Germinal center (tissue), 1 donor: ENCODE measurements around the gene CST2.
"Not testable (repeated sequence)": the region's sequence is repeated elsewhere in the genome, so short reads cannot be mapped to it uniquely, and the experiment has no call there.

Experiments used
- DNase-seq: peaks from one replicate; pipeline ENCODE4 v3.0.0; 2012; ENCODE audit warnings: mixed read lengths, low spot score

Gene CST2, protein sequence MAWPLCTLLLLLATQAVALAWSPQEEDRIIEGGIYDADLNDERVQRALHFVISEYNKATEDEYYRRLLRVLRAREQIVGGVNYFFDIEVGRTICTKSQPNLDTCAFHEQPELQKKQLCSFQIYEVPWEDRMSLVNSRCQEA

DNA sequence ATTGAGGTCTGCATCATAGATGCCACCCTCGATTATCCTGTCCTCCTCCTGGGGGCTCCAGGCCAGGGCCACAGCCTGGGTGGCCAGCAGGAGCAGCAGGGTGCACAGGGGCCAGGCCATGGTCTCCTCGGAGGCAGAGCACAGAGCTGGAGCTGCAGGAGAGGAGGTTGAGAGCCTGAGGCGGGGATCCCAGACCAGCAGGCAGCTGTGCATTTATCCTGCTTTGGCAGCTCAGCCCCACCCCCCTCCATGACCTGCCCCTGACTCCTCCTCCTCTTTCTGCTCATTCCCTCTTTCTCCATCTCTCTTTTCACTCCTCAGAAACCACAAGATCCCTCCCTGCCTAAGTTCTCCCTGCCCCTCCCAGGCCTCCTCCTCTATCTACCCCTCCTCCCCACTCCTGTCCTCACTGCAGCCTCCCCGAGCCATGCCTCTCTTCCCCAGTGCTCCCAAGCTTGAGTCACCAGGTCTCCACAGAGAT, at the start of gene CST2:
Gene CST2 (minus strand): TSS at position 189 of the 481 bp plus-strand sequence. CDS start 69 bp downstream, at position 120.
- DNase-seq = no peak

GRCh38 chr20:23875606-23876237, 49.2 kb upstream of the CST2 start:
- no peak for DNase-seq

GRCh38 chr20:23874747-23875146, 48.2 kb upstream of the CST2 start:
- DNase-seq = no peak

DNA sequence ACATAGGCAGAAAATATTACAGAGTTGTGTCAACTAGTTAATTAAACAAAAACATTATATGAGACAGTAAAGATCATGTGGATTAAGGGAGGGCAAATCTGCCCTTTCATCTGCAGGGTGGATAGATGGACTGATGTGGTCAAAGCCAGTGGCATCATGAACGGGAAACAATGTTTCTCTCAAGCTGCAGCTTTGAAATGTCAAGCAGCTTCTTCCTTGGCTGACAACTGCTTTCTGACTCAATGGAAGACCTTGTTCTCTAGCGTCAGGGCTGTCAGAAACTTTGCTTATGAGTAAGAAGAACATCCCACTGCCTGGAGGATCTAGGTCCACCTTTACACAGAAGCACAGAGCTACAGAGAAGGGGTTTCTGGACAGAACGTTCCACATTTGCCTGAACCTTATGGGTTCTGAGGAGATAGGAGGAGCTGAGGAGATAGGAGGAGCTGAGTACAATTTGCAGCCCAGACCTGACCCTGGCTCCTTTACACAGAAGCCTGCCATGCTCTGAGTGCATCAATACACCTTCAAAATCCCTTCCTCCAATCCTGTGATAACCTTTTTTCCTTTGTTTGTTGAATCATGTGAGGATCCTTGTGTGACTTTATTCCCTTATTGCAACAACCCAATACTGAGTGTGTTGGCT, 47.0 kb upstream of the CST2 start:
- DNase-seq = no peak

- no peak for DNase-seq
Observed at GRCh38 chr20:23872065-23872464, 45.5 kb upstream of the CST2 start.

GRCh38 chr20:23870461-23870860, 43.9 kb upstream of the CST2 start:
- DNase-seq = no peak

DNA sequence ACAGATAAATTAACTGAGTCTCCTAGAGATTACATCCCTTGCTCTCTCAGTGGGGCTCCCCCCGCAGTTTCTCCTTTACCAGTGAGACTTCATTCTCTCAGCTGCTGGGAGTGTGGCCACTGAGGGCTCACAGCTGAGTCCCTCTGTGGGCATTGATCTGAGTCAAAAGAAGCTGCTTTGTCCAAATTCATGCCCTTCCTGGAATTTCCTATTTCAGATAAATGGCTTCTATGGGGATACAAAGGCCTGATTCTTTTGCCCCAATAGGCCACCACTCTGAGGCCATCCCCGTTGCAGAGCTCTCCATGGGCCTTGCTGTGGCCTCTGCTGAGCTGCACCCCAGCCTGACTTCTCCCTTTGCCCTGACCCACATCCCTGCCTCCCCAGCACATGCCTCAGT, 43.0 kb upstream of the CST2 start:
- DNase-seq = no peak

DNA sequence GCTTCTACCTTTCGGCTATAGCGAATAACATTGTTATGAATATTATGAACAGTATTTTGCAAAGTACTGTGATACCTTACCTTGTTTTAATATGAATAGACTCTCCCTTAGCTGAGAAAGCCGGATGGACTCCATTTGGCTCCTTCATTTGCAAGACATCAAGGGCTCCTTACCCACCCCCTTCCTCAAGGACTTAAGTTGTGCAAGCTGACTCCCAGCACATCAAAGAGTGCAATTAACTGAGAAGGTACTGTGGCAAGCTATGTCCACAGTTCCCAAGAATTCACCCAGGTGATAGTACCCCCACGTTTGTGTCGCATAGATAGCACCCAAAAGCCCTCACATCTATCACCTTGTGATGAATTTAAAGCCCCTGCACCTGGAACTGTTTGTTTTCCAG, 41.8 kb upstream of the CST2 start:
- DNase-seq = no peak

DNA sequence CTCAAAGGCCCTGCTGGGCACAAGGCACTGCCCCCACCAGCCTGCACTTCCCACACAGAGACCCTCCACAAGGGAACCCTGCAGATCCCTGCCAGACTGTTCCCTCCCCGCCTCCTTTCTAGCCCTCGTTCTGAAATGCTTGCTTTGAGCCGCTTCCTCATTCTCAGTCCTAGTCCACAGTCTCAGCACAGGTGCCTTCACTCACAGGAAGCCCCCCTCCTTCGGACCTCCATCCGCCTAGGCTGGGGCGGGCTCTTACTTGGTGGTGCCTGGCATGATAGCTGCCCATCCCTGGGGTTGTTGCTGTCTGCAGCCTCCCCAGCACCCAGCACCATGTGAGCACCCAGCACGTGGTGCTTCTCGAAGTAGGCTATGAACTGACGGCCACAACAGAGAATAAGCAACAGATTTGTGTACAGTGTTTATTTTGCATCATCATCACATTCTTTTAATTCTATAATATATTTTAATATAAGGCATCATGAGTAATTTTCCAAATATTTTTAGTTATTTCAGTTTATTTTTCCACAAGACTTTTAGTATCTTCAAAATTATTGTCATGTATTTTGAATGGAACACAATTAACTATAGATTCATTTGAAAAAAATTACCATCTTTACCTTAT, 40.7 kb upstream of the CST2 start:
- DNase-seq = no peak

DNA sequence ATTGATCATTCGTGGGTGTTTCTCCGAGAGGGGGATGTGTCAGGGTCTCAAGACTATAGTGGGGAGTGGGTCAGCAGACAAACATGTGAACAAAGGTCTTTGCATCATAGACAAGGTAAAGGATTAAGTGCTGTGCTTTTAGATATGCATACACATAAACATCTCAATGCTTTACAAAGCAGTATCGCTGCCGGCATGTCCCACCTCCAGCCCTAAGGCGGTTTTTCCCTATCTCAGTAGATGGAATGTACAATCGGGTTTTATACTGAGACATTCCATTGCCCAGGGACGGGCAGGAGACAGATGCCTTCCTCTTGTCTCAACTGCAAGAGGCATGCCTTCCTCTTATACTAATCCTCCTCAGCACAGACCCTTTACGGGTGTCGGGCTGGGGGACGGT, 34.2 kb upstream of the CST2 start:
- DNase-seq = not testable (repeated sequence)

GRCh38 chr20:23857962-23858595, 31.6 kb upstream of the CST2 start:
- DNase-seq = no peak

DNA sequence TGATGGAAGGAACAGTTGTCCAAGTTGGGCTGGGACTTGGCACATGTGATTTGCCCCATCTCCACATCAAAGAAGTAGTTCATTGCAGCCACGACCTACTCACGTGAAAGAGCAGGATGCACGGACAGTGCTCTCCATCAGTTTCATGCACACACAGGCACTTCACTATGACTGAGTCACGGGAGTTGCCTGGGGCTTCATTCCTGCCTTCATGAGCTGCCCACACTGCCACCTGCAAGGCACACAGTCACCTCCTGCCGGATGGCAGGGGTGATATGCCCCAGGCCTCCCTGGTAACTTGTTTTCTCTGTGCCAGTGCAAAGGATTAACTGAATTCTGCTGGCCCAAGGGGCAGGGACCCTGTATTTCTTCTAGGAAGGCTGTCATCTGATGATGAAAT, 30.2 kb upstream of the CST2 start:
- no peak for DNase-seq

DNA sequence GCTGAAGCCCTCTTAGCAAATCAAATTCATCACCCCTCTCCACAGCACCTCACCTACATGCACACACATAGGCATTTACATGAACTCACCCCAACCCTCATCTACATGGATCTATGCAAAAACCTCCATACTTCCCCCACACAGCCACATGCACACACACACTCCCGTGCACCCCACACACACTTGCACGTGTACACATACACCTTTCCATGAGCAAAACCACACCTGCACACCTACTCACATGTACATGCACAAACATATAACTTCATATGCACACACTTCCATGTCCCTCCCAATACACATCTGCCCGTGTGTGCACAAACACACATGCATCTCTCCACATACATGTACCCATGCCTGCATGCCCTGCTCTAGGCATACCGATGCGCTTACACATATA, 29.7 kb upstream of the CST2 start:
- DNase-seq = no peak

DNA sequence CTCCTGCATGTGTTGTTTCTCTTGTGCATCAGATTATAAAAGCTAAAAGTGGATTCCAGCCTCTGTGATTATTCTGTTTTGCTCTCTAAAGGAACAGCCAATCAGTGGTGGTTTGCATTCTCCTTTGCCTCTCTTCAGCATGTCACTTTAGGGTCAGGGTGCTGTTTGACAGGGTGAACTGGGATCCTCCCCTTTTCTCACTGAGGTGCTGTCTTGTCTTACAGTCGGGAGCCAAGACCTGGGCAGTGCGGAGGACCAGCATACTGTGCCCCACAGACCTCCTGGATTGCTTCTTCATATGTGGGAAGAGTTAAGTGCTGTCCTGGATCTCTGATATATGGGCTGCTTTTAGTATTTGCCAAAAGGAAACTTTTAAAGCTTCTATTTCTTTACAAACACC, 15.2 kb upstream of the CST2 start:
- DNase-seq = no peak

- DNase-seq = no peak
Observed at GRCh38 chr20:23835716-23836115, 9.2 kb upstream of the CST2 start.

- no peak for DNase-seq
Observed at GRCh38 chr20:23832775-23833513, 6.4 kb upstream of the CST2 start.

- DNase-seq = not testable (repeated sequence)
Observed at GRCh38 chr20:23831961-23832360, 5.4 kb upstream of the CST2 start.

- DNase-seq = no peak
Observed at GRCh38 chr20:23823621-23824324, 2.8 kb downstream of the CST2 start.

DNA sequence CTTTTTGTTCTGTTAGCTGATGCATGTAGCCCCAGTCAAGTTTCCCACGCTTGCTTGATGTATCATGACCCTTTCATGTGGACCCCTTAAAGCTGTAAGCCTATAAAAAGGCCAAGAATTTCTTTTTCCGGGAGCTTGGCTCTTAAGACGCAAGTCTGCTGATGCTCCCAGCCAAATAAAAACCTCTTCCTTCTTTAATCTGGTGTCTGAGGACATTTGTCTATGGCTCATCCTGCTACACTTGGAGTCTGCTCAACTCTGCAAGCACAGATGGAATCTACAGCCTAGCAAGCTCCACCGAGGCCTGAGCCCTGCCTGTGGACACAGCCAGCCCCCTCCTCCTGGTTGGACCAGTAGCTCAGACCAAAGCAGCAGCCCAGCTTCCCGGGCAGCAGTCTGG, 3.4 kb downstream of the CST2 start:
- no peak for DNase-seq

- no peak for DNase-seq
Observed at GRCh38 chr20:23820493-23820892, 6.0 kb downstream of the CST2 start.

GRCh38 chr20:23811559-23811958, 15.0 kb downstream of the CST2 start:
- DNase-seq = not testable (repeated sequence)
